GM10847 (cell line): ENCODE measurements around the gene GPC3.

Source experiments
- POLR2A ChIP-seq: IDR thresholded peaks from 2 replicates; pipeline ENCODE4 v1.6.1; 2011; ENCODE audit not compliant: insufficient read length; ENCODE audit errors: extremely low read depth

GPC3 gene

GRCh38 chrX:133535066-133535465 is 450.3 kb downstream of the GPC3 start:
- TF ChIP-seq POLR2A: no peak

- TF ChIP-seq POLR2A: no peak
Observed at GRCh38 chrX:133534172-133534571, 451.2 kb downstream of the GPC3 start.

GRCh38 chrX:133533249-133533648 is 452.1 kb downstream of the GPC3 start:
- TF ChIP-seq POLR2A: no peak

- no peak for TF ChIP-seq POLR2A
Observed at GRCh38 chrX:133530960-133531359, 454.4 kb downstream of the GPC3 start.

GRCh38 chrX:133529578-133529977 is 455.8 kb downstream of the GPC3 start:
- no peak for TF ChIP-seq POLR2A

- TF ChIP-seq POLR2A: no peak
Observed at GRCh38 chrX:133527825-133528224, 457.6 kb downstream of the GPC3 start.

- no peak for TF ChIP-seq POLR2A
Observed at GRCh38 chrX:133527415-133527814, 458.0 kb downstream of the GPC3 start.

GRCh38 chrX:133523526-133523925 is 461.9 kb downstream of the GPC3 start:
- no peak for TF ChIP-seq POLR2A

- no peak for TF ChIP-seq POLR2A
Observed at GRCh38 chrX:133523081-133523487, 462.3 kb downstream of the GPC3 start.

- no peak for TF ChIP-seq POLR2A
Observed at GRCh38 chrX:133516686-133517085, 468.7 kb downstream of the GPC3 start.

- no peak for TF ChIP-seq POLR2A
Observed at GRCh38 chrX:133514486-133514885, 470.9 kb downstream of the GPC3 start.

- TF ChIP-seq POLR2A: no peak
Observed at GRCh38 chrX:133513123-133513522, 472.3 kb downstream of the GPC3 start.

- no peak for TF ChIP-seq POLR2A
Observed at GRCh38 chrX:133511041-133511440, 474.4 kb downstream of the GPC3 start.

- no peak for TF ChIP-seq POLR2A
Observed at GRCh38 chrX:133497356-133497755, 488.0 kb downstream of the GPC3 start.

- TF ChIP-seq POLR2A: no peak
Observed at GRCh38 chrX:133495464-133496391, 489.7 kb downstream of the GPC3 start.

- no peak for TF ChIP-seq POLR2A
Observed at GRCh38 chrX:133493366-133493765, 492.0 kb downstream of the GPC3 start.

- no peak for TF ChIP-seq POLR2A
Observed at GRCh38 chrX:133490955-133491354, 494.4 kb downstream of the GPC3 start.
